ENCODE results near the gene ITGAL. TPM values are rescaled to one million over a fixed set of nuclear protein-coding genes. Genes with fewer than 3 reads are reported as not detected.

The ITGAL gene
- 14.5 TPM for total RNA-seq

GRCh38 chr16:30472328-30472942 is at the start of gene ITGAL:
Gene ITGAL, plus strand, starts transcription at chr16:30472742. Its CDS starts 96 bp downstream, at chr16:30472838.
- ATAC-seq, result peak; percentile 65
- intact Hi-C loops (cut with DNase I), result no loop called here
- DNase-seq (ENCODE audit: low spot score), result no peak

- intact Hi-C loops (cut with DNase I), result loop anchor here (10.0 kb wide), 1 partner anchor 87 kb away; no protein-coding TSS in a partner anchor
- ATAC-seq (no peak), DNase-seq (ENCODE audit: low spot score) (no peak)
Observed at GRCh38 chr16:30428055-30428454, 44.5 kb upstream of the ITGAL start.

GRCh38 chr16:30429418-30429677 is 43.2 kb upstream of the ITGAL start:
- ATAC-seq (no peak), DNase-seq (ENCODE audit: low spot score) (no peak)
- intact Hi-C loops (cut with DNase I), result loop anchor here (10.0 kb wide), 1 partner anchor 85 kb away; no protein-coding TSS in a partner anchor

GRCh38 chr16:30429678-30430427 is 42.7 kb upstream of the ITGAL start, which contains the start of gene DCTPP1:
Gene DCTPP1, minus strand, starts transcription at chr16:30430030. Its CDS starts 50 bp downstream, at chr16:30429980.
- ATAC-seq (peak; percentile 99), DNase-seq (ENCODE audit: low spot score) (peak; percentile 97)
- intact Hi-C loops (cut with DNase I), result loop anchor here (10.0 kb wide), 1 partner anchor 85 kb away; no protein-coding TSS in a partner anchor

- ATAC-seq (peak; percentile 35), DNase-seq (ENCODE audit: low spot score) (peak; percentile 61)
- intact Hi-C loops (cut with DNase I), result no loop called here
Observed at GRCh38 chr16:30430428-30430970, 42.0 kb upstream of the ITGAL start.

GRCh38 chr16:30434852-30435251 is 37.7 kb upstream of the ITGAL start:
- DNase-seq (ENCODE audit: low spot score) (no peak), ATAC-seq (no peak)
- intact Hi-C loops (cut with DNase I), result no loop called here

GRCh38 chr16:30437511-30438046 is 35.0 kb upstream of the ITGAL start:
- intact Hi-C loops (cut with DNase I), result no loop called here
- ATAC-seq (no peak), DNase-seq (ENCODE audit: low spot score) (no peak)

- DNase-seq (ENCODE audit: low spot score), result no peak
- ATAC-seq, result no peak
- intact Hi-C loops (cut with DNase I), result no loop called here
Observed at GRCh38 chr16:30438835-30439234, 33.7 kb upstream of the ITGAL start.

- intact Hi-C loops (cut with DNase I), result loop anchor here (10.0 kb wide), 1 partner anchor 55 kb away; no protein-coding TSS in a partner anchor
- no peak for ATAC-seq
Observed at GRCh38 chr16:30439720-30440348, 32.7 kb upstream of the ITGAL start.

GRCh38 chr16:30443631-30444030 is 28.9 kb upstream of the ITGAL start:
- no peak for DNase-seq (ENCODE audit: low spot score)
- intact Hi-C loops (cut with DNase I), result loop anchor here (10.0 kb wide), 1 partner anchor 51 kb away; no protein-coding TSS in a partner anchor
- ATAC-seq, result no peak

More at GRCh38 chr16:30439720-30440348, 32.7 kb upstream of the ITGAL start:
- DNase-seq (ENCODE audit: low spot score), result no peak

GRCh38 chr16:30444231-30445148 is 28.1 kb upstream of the ITGAL start:
- no peak for ATAC-seq
- DNase-seq (ENCODE audit: low spot score), result no peak
- intact Hi-C loops (cut with DNase I), result loop anchor here (10.0 kb wide), 1 partner anchor 50 kb away; no protein-coding TSS in a partner anchor

GRCh38 chr16:30445149-30445407 is 27.5 kb upstream of the ITGAL start:
- intact Hi-C loops (cut with DNase I), result loop anchor here (10.0 kb wide), 1 partner anchor 50 kb away; no protein-coding TSS in a partner anchor
- ATAC-seq (no peak), DNase-seq (ENCODE audit: low spot score) (no peak)

- ATAC-seq (peak; percentile 97), DNase-seq (ENCODE audit: low spot score) (peak; percentile 98)
- intact Hi-C loops (cut with DNase I), result loop anchor here (10.0 kb wide), 1 partner anchor 49 kb away; no protein-coding TSS in a partner anchor
Observed at GRCh38 chr16:30445408-30446202, 26.9 kb upstream of the ITGAL start, which contains the start of gene SEPHS2. Gene SEPHS2, minus strand, starts transcription at chr16:30445874. Its CDS starts 147 bp downstream, at chr16:30445727.

GRCh38 chr16:30446203-30446595 is 26.3 kb upstream of the ITGAL start:
- ATAC-seq (no peak), DNase-seq (ENCODE audit: low spot score) (no peak)
- intact Hi-C loops (cut with DNase I), result loop anchor here (10.0 kb wide), 1 partner anchor 49 kb away; no protein-coding TSS in a partner anchor

GRCh38 chr16:30447512-30448226 is 24.9 kb upstream of the ITGAL start:
- intact Hi-C loops (cut with DNase I), result loop anchor here (10.0 kb wide), 1 partner anchor 47 kb away; no protein-coding TSS in a partner anchor
- no peak for DNase-seq (ENCODE audit: low spot score)
- ATAC-seq, result no peak

GRCh38 chr16:30449116-30449435 is 23.5 kb upstream of the ITGAL start:
- no peak for ATAC-seq
- intact Hi-C loops (cut with DNase I), result loop anchor here (10.0 kb wide), 1 partner anchor 46 kb away; no protein-coding TSS in a partner anchor
- DNase-seq (ENCODE audit: low spot score), result no peak

Measured in sciatic nerve (tissue), 2 donors.